GM12892 (cell line): Measurements from ENCODE around the gene ZNF276.

ENCODE experiments used
- POLR2A ChIP-seq: IDR thresholded peaks from 2 replicates; pipeline ENCODE4 v1.6.1; 2011; ENCODE audit warnings: low read depth, low read length, control low read depth
- POLR2AphosphoS5 ChIP-seq: IDR thresholded peaks from 2 replicates; pipeline ENCODE4 v1.6.1; 2011; ENCODE audit warnings: low read depth, low read length, control low read depth
- TAF1 ChIP-seq: IDR thresholded peaks from 2 replicates; pipeline ENCODE4 v1.6.1; 2011; ENCODE audit warnings: low read depth, mild to moderate bottlenecking, control low read depth, low read length, borderline replicate concordance

GRCh38 chr16:89737341-89738071 is 16.2 kb downstream of the ZNF276 start:
- no peak; the same call in 1 of the 2 replicates for TF ChIP-seq POLR2A
- no peak; the same call in 1 of the 2 replicates for TF ChIP-seq POLR2AphosphoS5
- TF ChIP-seq TAF1: no peak
